HepG2 (cell line): ENCODE results near the gene SIRT6. TPM values are rescaled to one million over a fixed set of nuclear protein-coding genes. Genes with fewer than 3 reads are reported as not detected.

Source experiments
- CREM ChIP-seq, 2 experiments: sonication (generic) in 1 of 2; formaldehyde crosslinking in 1 of 2; IDR thresholded peaks; 2 replicates each; pipeline versions ENCODE4 v1.4.0 to v1.6.1; 2016 to 2020; ENCODE audit warnings: antibody characterized with exemption in 1 of 2, mild to moderate bottlenecking in 1 of 2, missing genetic modification reagents in 1 of 2
- EEA1 ChIP-seq: sonication (generic); formaldehyde crosslinking; IDR thresholded peaks from 2 replicates; pipeline ENCODE4 v1.5.1; 2020; ENCODE audit warnings: mild to moderate bottlenecking, missing genetic modification reagents, borderline replicate concordance
- HNF1B ChIP-seq: sonication (generic); formaldehyde crosslinking; IDR thresholded peaks from 2 replicates; pipeline ENCODE4 v1.5.1; 2020; ENCODE audit warnings: mild to moderate bottlenecking, moderate library complexity, missing genetic modification reagents
- HOXA7 ChIP-seq: sonication (generic); formaldehyde crosslinking; IDR thresholded peaks from 2 replicates; pipeline ENCODE4 v1.8.1; 2022; ENCODE audit warnings: mild to moderate bottlenecking, missing genetic modification reagents, moderate library complexity
- HOXD1 ChIP-seq: sonication (generic); formaldehyde crosslinking; IDR thresholded peaks from 2 replicates; pipeline ENCODE4 v1.5.0; 2020; ENCODE audit warnings: missing genetic modification reagents
- KLF11 ChIP-seq: IDR thresholded peaks from 2 replicates; pipeline ENCODE4 v1.6.1; 2016; ENCODE audit warnings: missing compliant biosample characterization
- LCORL ChIP-seq, 2 experiments: fragments of 450-650 bp in 1 of 2; sonication (generic) in 1 of 2; formaldehyde crosslinking in 1 of 2; IDR thresholded peaks; 2 replicates each; pipeline versions ENCODE4 v1.5.0 to v1.6.1; 2017 to 2020; ENCODE audit warnings: antibody characterized with exemption in 1 of 2, missing genetic modification reagents in 1 of 2
- MAZ ChIP-seq, 2 experiments: sonication (generic) in 1 of 2; formaldehyde crosslinking in 1 of 2; IDR thresholded peaks; 2 replicates each; pipeline versions ENCODE4 v1.5.0 to v1.6.1; 2012 to 2020; ENCODE audit warnings: low read depth in 2 of 2, mild to moderate bottlenecking in 2 of 2, borderline replicate concordance in 1 of 2, improper control_type of control experiment in 1 of 2, low read length in 1 of 2, missing genetic modification reagents in 1 of 2, moderate library complexity in 1 of 2
- NFKB2 ChIP-seq: sonication (generic); formaldehyde crosslinking; IDR thresholded peaks from 2 replicates; pipeline ENCODE4 v1.4.0; 2020; ENCODE audit warnings: missing genetic modification reagents, borderline replicate concordance
- NFRKB ChIP-seq: fragments of 450-650 bp; IDR thresholded peaks from 2 replicates; pipeline ENCODE4 v1.6.1; 2017
- RARG ChIP-seq: sonication (generic); formaldehyde crosslinking; IDR thresholded peaks from 2 replicates; pipeline ENCODE4 v1.4.0; 2020; ENCODE audit warnings: low read depth, mild to moderate bottlenecking, missing genetic modification reagents
- REPIN1 ChIP-seq: sonication (generic); formaldehyde crosslinking; IDR thresholded peaks from 2 replicates; pipeline ENCODE4 v1.8.0; 2022; ENCODE audit warnings: missing genetic modification reagents, low read depth, mild to moderate bottlenecking, borderline replicate concordance
- RNF2 ChIP-seq: fragments of 450-650 bp; conservative IDR thresholded peaks from 2 replicates; pipeline ENCODE4 v1.6.1; 2016; ENCODE audit warnings: low read depth
- SRF ChIP-seq: IDR thresholded peaks from 2 replicates; pipeline ENCODE4 v1.6.1; 2011; ENCODE audit warnings: mild to moderate bottlenecking, low read depth, low read length, moderate library complexity
- ZNF367 ChIP-seq: sonication (generic); formaldehyde crosslinking; IDR thresholded peaks from 2 replicates; pipeline ENCODE4 v1.4.0; 2020; ENCODE audit warnings: missing genetic modification reagents, borderline replicate concordance
- ZNF605 ChIP-seq: sonication (generic); formaldehyde crosslinking; IDR thresholded peaks from 2 replicates; pipeline ENCODE4 v1.8.0; 2022; ENCODE audit warnings: mild to moderate bottlenecking, missing genetic modification reagents
- ZNF674 ChIP-seq: sonication (generic); formaldehyde crosslinking; IDR thresholded peaks from 2 replicates; pipeline ENCODE4 v1.5.0; 2020; ENCODE audit warnings: low read depth, mild to moderate bottlenecking, missing genetic modification reagents
- ZNF737 ChIP-seq: sonication (generic); formaldehyde crosslinking; IDR thresholded peaks from 2 replicates; pipeline ENCODE4 v1.5.0; 2020; ENCODE audit warnings: missing genetic modification reagents, mild to moderate bottlenecking, borderline replicate concordance
- ZSCAN9 ChIP-seq: IDR thresholded peaks from 2 replicates; pipeline ENCODE4 v1.6.1; 2016; ENCODE audit warnings: borderline replicate concordance
- polyA plus RNA-seq, 8 experiments: library from polyadenylated mRNA; depleted of rRNA in 3 of 8; stranded (reverse) in 7 of 8; unstranded in 1 of 8; fragments of >200 nt; fragmentation: Illumina TruSeq in 4 of 8; extraction: Trizol in 4 of 8; gene quantifications; 2 replicates each; pipeline versions ENCODE4 v1.2.1 to v1.2.3, GENCODE V29; 2011 to 2016; ENCODE audit warnings: low read depth in 4 of 8, missing spikeins in 1 of 8, mixed read lengths in 1 of 8; ENCODE audit not compliant: insufficient read depth in 1 of 8
- total RNA-seq, 5 experiments: library from RNA; depleted of rRNA; stranded (reverse); fragments of >200 nt; fragmentation: Illumina TruSeq; extraction: Trizol; gene quantifications; 2 replicates each; pipeline ENCODE4 v1.2.3, GENCODE V29; 2016; ENCODE audit warnings: low read depth in 1 of 5
- TF ChIP-seq, protein P1 (sequence below): IDR thresholded peaks from 2 replicates; pipeline ENCODE4 v1.6.1; 2016; ENCODE audit warnings: low read depth, missing genetic modification reagents, missing compliant biosample characterization

SIRT6 gene
- total and polyA plus RNA-seq, 2 of the 13 experiments (the other 11 are each of a cell fraction or from before 2014, with no cell fraction given) = 11.0 to 18.4 TPM

DNA sequence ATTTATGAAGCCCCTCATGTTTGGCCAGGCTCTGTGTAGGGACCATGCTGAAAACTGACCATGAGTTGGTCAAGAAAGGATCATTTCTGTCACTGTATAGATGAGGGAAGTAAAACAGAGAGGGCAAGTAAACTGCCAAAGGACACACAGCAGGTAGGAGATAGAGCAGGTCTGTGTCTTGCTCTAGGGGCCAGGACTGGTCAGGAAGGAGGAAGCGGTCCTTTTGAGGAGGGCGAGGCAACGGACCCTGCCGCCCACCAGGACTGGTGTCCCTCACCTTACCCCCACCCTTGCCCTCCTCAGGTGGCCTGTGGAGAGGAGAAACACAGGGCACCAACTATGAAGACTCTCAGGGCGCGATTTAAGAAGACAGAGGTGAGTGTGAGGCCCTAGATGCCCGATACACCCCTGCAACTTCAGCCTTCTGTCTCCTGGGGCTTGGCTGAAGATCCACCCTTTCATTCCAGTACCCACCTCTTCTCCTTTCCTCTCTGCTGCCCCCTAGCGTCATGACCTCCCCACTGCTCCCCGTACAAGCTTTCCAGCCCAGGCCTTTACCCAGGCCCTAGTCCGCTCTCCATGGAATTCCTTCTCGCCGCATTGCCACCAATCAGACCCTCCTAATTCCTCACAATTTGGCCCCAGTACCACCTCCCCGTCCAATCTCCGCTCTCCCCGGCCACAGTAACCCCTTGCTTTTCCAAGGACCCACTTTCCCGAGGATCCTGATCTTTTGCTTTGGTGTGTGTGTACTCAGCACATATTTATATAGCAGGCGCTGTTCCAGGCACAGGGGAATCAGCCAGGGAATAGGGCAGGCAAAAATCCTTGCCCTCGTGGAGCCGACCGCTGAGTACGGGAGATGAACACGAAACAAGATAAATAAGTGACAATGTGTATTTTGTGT lies 4.0 kb upstream of the SIRT6 start (continued):
- TF ChIP-seq HNF1B (CRISPR knock-in tag) = peak; percentile 46; the same call in 1 of the 2 replicates
- peak; percentile 10; the same call in 1 of the 2 replicates for TF ChIP-seq ZNF605 (CRISPR knock-in tag)
- no peak for TF ChIP-seq RNF2
- TF ChIP-seq REPIN1 = no peak
- TF ChIP-seq, protein P1, sequence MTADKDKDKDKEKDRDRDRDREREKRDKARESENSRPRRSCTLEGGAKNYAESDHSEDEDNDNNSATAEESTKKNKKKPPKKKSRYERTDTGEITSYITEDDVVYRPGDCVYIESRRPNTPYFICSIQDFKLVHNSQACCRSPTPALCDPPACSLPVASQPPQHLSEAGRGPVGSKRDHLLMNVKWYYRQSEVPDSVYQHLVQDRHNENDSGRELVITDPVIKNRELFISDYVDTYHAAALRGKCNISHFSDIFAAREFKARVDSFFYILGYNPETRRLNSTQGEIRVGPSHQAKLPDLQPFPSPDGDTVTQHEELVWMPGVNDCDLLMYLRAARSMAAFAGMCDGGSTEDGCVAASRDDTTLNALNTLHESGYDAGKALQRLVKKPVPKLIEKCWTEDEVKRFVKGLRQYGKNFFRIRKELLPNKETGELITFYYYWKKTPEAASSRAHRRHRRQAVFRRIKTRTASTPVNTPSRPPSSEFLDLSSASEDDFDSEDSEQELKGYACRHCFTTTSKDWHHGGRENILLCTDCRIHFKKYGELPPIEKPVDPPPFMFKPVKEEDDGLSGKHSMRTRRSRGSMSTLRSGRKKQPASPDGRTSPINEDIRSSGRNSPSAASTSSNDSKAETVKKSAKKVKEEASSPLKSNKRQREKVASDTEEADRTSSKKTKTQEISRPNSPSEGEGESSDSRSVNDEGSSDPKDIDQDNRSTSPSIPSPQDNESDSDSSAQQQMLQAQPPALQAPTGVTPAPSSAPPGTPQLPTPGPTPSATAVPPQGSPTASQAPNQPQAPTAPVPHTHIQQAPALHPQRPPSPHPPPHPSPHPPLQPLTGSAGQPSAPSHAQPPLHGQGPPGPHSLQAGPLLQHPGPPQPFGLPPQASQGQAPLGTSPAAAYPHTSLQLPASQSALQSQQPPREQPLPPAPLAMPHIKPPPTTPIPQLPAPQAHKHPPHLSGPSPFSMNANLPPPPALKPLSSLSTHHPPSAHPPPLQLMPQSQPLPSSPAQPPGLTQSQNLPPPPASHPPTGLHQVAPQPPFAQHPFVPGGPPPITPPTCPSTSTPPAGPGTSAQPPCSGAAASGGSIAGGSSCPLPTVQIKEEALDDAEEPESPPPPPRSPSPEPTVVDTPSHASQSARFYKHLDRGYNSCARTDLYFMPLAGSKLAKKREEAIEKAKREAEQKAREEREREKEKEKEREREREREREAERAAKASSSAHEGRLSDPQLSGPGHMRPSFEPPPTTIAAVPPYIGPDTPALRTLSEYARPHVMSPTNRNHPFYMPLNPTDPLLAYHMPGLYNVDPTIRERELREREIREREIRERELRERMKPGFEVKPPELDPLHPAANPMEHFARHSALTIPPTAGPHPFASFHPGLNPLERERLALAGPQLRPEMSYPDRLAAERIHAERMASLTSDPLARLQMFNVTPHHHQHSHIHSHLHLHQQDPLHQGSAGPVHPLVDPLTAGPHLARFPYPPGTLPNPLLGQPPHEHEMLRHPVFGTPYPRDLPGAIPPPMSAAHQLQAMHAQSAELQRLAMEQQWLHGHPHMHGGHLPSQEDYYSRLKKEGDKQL (CRISPR knock-in tag) = no peak
- no peak for TF ChIP-seq CREM (IDR thresholded peaks at IDR 0.05)
- no peak for TF ChIP-seq CREM (CRISPR knock-in tag; IDR thresholded peaks at IDR 0.05)
- TF ChIP-seq EEA1 (CRISPR knock-in tag) = no peak
- no peak for TF ChIP-seq LCORL (IDR thresholded peaks at IDR 0.05)
- TF ChIP-seq LCORL (CRISPR knock-in tag; IDR thresholded peaks at IDR 0.05) = peak; percentile 35; the same call in 1 of the 2 replicates
- TF ChIP-seq NFRKB = no peak
- TF ChIP-seq HOXA7 = no peak
- TF ChIP-seq NFKB2 (CRISPR knock-in tag) = no peak
- no peak for TF ChIP-seq KLF11 (CRISPR knock-in tag)
- no peak for TF ChIP-seq RARG (CRISPR knock-in tag)
- TF ChIP-seq HOXD1 (CRISPR knock-in tag) = no peak
- no peak for TF ChIP-seq ZSCAN9 (CRISPR knock-in tag)
- TF ChIP-seq ZNF367 (CRISPR knock-in tag) = no peak
- no peak for TF ChIP-seq MAZ (IDR thresholded peaks at IDR 0.05; ENCODE audit: borderline replicate concordance, low read depth, low read length)
- no peak for TF ChIP-seq MAZ (CRISPR knock-in tag; IDR thresholded peaks at IDR 0.05; ENCODE audit: low read depth)
- no peak for TF ChIP-seq ZNF737 (CRISPR knock-in tag)
- TF ChIP-seq SRF = no peak
- TF ChIP-seq ZNF674 (CRISPR knock-in tag) = no peak
